ENCODE results near the gene ZNF892.
A peak's percentile ranks its signal among the peaks of the same experiment; 100 is the strongest.
"Not testable (repeated sequence)": the region's sequence is repeated elsewhere in the genome, so short reads cannot be mapped to it uniquely, and the experiment has no call there.

ZNF892 gene

DNA sequence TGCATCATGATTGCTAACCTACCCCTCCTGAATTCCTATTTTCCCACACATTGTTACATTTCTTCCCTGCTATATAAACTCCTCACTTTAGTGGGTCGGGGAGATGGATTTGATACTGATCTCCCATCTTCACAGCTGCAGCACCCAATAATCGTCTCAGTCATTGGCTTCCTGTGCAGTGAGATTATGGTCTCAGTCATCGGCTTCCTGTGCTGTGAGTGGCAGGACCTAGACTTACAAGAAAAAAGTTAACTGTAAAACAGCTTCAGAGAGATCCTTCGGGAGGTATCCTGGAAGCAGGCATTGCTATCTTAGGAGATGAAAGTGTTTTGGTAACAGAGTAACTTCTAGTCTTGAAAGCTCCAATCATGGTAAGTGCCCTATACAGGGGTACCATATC lies 3.4 kb upstream of the ZNF892 start:
- Mint-ChIP-seq H3K4me3 (no peak overlapping the region), H3K4me1 (peaks cover 14% of the 10 kb centered on the region), H3K27me3 (no peaks in the 10 kb centered on the region), H3K27ac (no peak overlapping the region), H3K36me3 (peaks cover 10% of the 10 kb centered on the region), H3K9me3 (no peaks in the 10 kb centered on the region)

DNA sequence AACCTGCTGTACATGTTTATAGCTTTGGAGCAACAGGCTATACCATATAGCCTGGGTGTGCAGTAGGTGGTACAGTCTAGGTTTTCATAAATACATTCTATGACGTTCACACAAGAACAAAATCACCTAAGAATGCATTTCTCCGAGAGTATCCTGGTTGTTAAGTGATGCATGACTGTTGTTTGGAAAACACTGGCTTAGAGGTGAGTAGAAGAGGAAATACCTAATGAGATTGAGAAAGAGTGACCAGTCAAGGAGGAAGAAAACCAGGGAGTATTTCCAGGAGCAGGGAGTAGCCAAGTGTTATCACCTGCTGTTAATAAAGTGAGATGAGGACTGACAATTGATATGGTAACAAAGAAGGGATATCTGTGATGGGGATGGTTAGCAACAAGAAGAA lies 2.9 kb upstream of the ZNF892 start:
- Mint-ChIP-seq H3K4me3 (no peak overlapping the region), H3K27ac (no peak overlapping the region)

DNA sequence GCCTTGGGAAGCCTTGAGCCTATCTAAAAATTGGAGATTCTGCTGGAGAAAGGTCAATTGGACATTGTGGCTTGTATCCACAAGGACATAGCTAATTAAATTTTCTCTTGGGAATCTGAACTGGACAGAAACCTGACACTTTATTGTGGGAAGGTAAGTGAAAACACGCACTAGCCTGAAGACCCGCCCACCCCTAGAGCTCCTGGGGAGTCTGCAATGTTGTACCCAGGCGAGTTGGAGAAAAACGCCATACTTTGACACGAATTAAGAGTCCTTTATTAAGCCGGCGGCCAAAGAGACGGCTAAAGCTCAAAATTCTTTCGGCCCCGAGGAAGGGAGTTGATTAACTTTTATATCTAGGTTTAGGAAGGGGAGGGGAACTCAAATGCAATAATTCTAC lies 1.2 kb upstream of the ZNF892 start:
- Mint-ChIP-seq H3K36me3 (peaks cover 26% of the 10 kb centered on the region), H3K27me3 (no peaks in the 10 kb centered on the region), H3K4me1 (peaks cover 18% of the 10 kb centered on the region), H3K9me3 (peaks cover 15% of the 10 kb centered on the region), H3K27ac (peak overlapping the region; percentile 25), H3K4me3 (peak overlapping the region; percentile 94)

More for the DNA sequence above, 2.9 kb upstream of the ZNF892 start:
- H3K9me3 Mint-ChIP-seq, result peaks cover 2% of the 10 kb centered on the region
- no peaks in the 10 kb centered on the region for H3K27me3 Mint-ChIP-seq
- peaks cover 14% of the 10 kb centered on the region for H3K36me3 Mint-ChIP-seq
- peaks cover 14% of the 10 kb centered on the region for H3K4me1 Mint-ChIP-seq

DNA sequence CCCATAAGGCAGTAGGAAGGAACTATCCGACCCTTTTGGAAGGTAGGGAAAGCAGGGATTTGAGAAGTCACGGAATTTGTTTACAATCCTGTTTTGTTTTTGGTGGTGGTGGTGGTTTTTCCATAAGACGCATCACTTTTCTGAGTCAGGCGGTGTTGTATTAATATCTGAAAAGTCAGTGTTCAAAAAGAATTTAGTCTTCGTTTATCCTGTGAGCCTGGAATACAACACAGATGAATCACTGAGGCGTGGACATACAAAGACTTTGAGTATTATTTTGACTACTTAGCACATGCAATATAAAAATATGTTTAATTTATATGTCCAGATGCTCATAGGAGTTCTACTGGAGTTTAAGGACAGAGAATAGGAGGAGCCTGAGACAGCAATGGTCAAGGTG lies 785 bp downstream of the ZNF892 start:
- Mint-ChIP-seq H3K9me3 (peaks cover 22% of the 10 kb centered on the region), H3K4me3 (peak overlapping the region; percentile 94), H3K4me1 (peaks cover 18% of the 10 kb centered on the region), H3K27me3 (no peaks in the 10 kb centered on the region), H3K36me3 (peaks cover 44% of the 10 kb centered on the region), H3K27ac (no peak overlapping the region)

GRCh38 chr2:95215018-95215612 lies 7.8 kb downstream of the ZNF892 start:
- Mint-ChIP-seq H3K27me3 (no peaks in the 10 kb centered on the region), H3K4me3 (no peak overlapping the region), H3K36me3 (peaks cover 78% of the 10 kb centered on the region), H3K4me1 (no peaks in the 10 kb centered on the region), H3K27ac (no peak overlapping the region), H3K9me3 (peaks cover 48% of the 10 kb centered on the region)

- H3K36me3 Mint-ChIP-seq, result peaks cover 56% of the 10 kb centered on the region
These were observed 13.1 kb downstream of the ZNF892 start for GRCh38 chr2:95220449-95220848.

DNA sequence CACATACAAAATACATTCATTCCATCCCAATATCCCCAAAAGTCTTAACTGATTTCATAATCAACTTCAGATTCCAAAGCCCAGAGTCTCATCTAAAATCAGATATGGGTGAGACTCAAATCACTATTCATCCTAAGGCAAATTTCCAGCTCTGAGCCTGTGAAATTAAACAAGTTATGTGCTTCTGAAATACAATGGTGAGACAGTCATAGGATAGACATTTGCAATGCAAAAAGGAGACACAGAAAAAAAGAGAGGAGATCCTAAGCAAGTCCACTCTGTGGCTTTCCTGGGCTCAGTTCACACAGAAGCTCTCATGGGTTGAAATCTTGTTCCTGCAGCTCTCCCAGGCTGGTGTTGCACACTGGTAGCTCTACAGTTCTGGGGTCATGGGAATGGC lies 18.3 kb downstream of the ZNF892 start:
- Mint-ChIP-seq H3K4me1 (no peaks in the 10 kb centered on the region), H3K27me3 (no peaks in the 10 kb centered on the region), H3K27ac (no peak overlapping the region), H3K9me3 (peaks cover 24% of the 10 kb centered on the region), H3K4me3 (no peak overlapping the region), H3K36me3 (peaks cover 39% of the 10 kb centered on the region)

More at GRCh38 chr2:95220449-95220848, 13.1 kb downstream of the ZNF892 start:
- no peak overlapping the region for H3K27ac Mint-ChIP-seq
- no peak overlapping the region for H3K4me3 Mint-ChIP-seq
- H3K4me1 Mint-ChIP-seq, result no peaks in the 10 kb centered on the region
- H3K9me3 Mint-ChIP-seq, result peaks cover 30% of the 10 kb centered on the region
- H3K27me3 Mint-ChIP-seq, result no peaks in the 10 kb centered on the region

GRCh38 chr2:95231723-95232122 lies 24.4 kb downstream of the ZNF892 start:
- no peaks in the 10 kb centered on the region for H3K27me3 Mint-ChIP-seq
- H3K4me3 Mint-ChIP-seq, result no peak overlapping the region
- peaks cover 13% of the 10 kb centered on the region for H3K9me3 Mint-ChIP-seq
- H3K36me3 Mint-ChIP-seq, result peaks cover 18% of the 10 kb centered on the region
- H3K27ac Mint-ChIP-seq, result no peak overlapping the region
- H3K4me1 Mint-ChIP-seq, result no peaks in the 10 kb centered on the region

- peaks cover 13% of the 10 kb centered on the region for H3K9me3 Mint-ChIP-seq
- H3K27ac Mint-ChIP-seq, result no peak overlapping the region
- no peaks in the 10 kb centered on the region for H3K4me1 Mint-ChIP-seq
- H3K36me3 Mint-ChIP-seq, result peaks cover 16% of the 10 kb centered on the region
- H3K4me3 Mint-ChIP-seq, result no peak overlapping the region
- H3K27me3 Mint-ChIP-seq, result no peaks in the 10 kb centered on the region
These were observed 24.9 kb downstream of the ZNF892 start for GRCh38 chr2:95232232-95232631.

- peaks cover 1% of the 10 kb centered on the region for H3K27me3 Mint-ChIP-seq
- no peak overlapping the region for H3K4me3 Mint-ChIP-seq
- peaks cover 10% of the 10 kb centered on the region for H3K9me3 Mint-ChIP-seq
- H3K27ac Mint-ChIP-seq, result no peak overlapping the region
- H3K36me3 Mint-ChIP-seq, result peaks cover 16% of the 10 kb centered on the region
- no peaks in the 10 kb centered on the region for H3K4me1 Mint-ChIP-seq
These were observed 27.0 kb downstream of the ZNF892 start for GRCh38 chr2:95234286-95234785.

GRCh38 chr2:95234816-95235215 lies 27.5 kb downstream of the ZNF892 start:
- peaks cover 14% of the 10 kb centered on the region for H3K36me3 Mint-ChIP-seq
- no peak overlapping the region for H3K4me3 Mint-ChIP-seq
- peaks cover 1% of the 10 kb centered on the region for H3K27me3 Mint-ChIP-seq
- no peak overlapping the region for H3K27ac Mint-ChIP-seq
- no peaks in the 10 kb centered on the region for H3K4me1 Mint-ChIP-seq
- peaks cover 11% of the 10 kb centered on the region for H3K9me3 Mint-ChIP-seq

DNA sequence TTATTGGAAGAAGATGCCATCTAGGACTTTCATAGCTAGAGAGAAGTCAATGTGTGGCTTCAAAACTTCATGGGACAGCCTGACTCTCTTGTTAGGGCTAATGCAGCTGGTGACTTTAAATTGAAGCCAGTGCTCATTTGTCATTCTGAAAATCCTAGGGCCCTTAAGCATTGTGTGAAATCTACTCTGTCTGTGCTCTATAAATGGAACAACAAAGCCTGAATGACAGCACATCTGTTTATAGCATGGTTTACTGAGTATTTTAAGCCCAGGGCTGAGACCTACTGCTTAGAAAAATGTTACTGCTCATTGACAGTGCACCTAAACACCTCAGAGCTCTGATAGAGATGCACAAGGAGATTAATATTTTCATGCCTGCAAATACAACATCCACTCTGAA lies 30.8 kb downstream of the ZNF892 start:
- Mint-ChIP-seq H3K9me3 (peaks cover 9% of the 10 kb centered on the region), H3K4me1 (no peaks in the 10 kb centered on the region), H3K27ac (no peak overlapping the region), H3K4me3 (no peak overlapping the region), H3K36me3 (peaks cover 9% of the 10 kb centered on the region), H3K27me3 (peaks cover 1% of the 10 kb centered on the region)

- H3K27ac Mint-ChIP-seq, result no peak overlapping the region
- H3K4me3 Mint-ChIP-seq, result no peak overlapping the region
- no peaks in the 10 kb centered on the region for H3K4me1 Mint-ChIP-seq
- peaks cover 6% of the 10 kb centered on the region for H3K27me3 Mint-ChIP-seq
- peaks cover 18% of the 10 kb centered on the region for H3K9me3 Mint-ChIP-seq
- peaks cover 15% of the 10 kb centered on the region for H3K36me3 Mint-ChIP-seq
These were observed 32.8 kb downstream of the ZNF892 start for GRCh38 chr2:95240091-95240490.

GRCh38 chr2:95240556-95240955 lies 33.2 kb downstream of the ZNF892 start:
- peaks cover 14% of the 10 kb centered on the region for H3K36me3 Mint-ChIP-seq
- H3K27ac Mint-ChIP-seq, result no peak overlapping the region
- no peak overlapping the region for H3K4me3 Mint-ChIP-seq
- H3K27me3 Mint-ChIP-seq, result peaks cover 6% of the 10 kb centered on the region
- H3K4me1 Mint-ChIP-seq, result no peaks in the 10 kb centered on the region
- peaks cover 18% of the 10 kb centered on the region for H3K9me3 Mint-ChIP-seq

- H3K4me3 Mint-ChIP-seq, H3K27me3 Mint-ChIP-seq, H3K27ac Mint-ChIP-seq, H3K4me1 Mint-ChIP-seq: not testable (repeated sequence)
- H3K9me3 Mint-ChIP-seq, result peaks cover 29% of the 10 kb centered on the region
- peaks cover 15% of the 10 kb centered on the region for H3K36me3 Mint-ChIP-seq
These were observed 34.8 kb downstream of the ZNF892 start for GRCh38 chr2:95242084-95242483.

Data from activated naive CD4-positive, alpha-beta T cell treated with anti-CD3 and anti-CD28 coated beads, Interleukin-2, amount 50 U/mL, for 24 hours (primary cell).